ENCODE measurements around the gene PRR16.

The PRR16 gene

GRCh38 chr5:120706877-120707276, 242.8 kb downstream of the PRR16 start:
- DNase-seq (ENCODE audit: low read depth in 2 of 3, low spot score in 1 of 3), result no peak

DNA sequence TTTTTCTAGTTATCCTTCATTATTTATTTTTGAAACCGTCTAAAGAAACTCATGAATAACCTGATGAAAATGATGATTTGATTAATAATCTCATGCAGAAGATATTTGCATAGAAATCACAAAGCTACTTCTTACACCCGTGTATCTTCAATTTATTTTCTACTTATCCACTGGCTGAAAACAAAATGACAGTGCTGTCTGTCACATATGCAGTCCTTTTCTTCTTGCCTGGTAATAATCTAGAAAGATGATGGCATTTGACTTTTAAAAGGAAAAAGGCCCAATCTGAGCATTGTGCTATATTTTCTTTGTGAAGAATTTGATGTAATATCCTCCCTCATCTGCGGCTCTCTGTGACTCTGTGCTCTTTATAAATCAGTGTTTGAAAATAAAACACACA, 253.3 kb downstream of the PRR16 start:
- no peak for DNase-seq (ENCODE audit: low read depth in 2 of 3, low spot score in 1 of 3)

- DNase-seq (ENCODE audit: low read depth in 2 of 3, low spot score in 1 of 3), result no peak
These were observed 266.1 kb downstream of the PRR16 start for GRCh38 chr5:120730214-120730613.

GRCh38 chr5:120734033-120734432, 269.9 kb downstream of the PRR16 start:
- DNase-seq (ENCODE audit: low read depth in 2 of 3, low spot score in 1 of 3), result no peak

DNA sequence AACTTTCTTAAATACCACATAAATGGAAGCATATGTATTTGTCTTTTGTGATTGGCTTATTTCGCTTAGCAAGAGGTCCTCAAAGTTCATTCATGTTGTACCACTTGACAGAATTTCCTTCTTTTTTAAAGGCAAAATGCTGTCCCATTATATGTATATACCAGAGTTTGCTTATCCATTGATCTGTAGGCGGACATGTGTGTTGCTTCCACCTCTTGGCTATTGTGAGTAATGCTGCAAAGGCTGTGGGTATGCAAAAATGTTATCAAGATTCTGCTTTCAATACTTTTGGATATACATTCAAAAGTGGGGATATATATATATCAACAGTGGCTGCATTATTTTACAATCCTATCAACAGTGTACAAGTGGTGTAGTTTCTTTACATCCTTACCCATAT, 271.0 kb downstream of the PRR16 start:
- DNase-seq (ENCODE audit: low read depth in 2 of 3, low spot score in 1 of 3), result no peak

Data from stimulated activated CD4-positive, alpha-beta T cell treated with anti-CD3 and anti-CD28 coated beads, Interleukin-12 subunit alpha, Interleukin-12 subunit beta, amount 100 ng/mL, for 48 hours (primary cell).